ENCODE results near the gene ADAMTSL3. TPM values are rescaled to one million over a fixed set of nuclear protein-coding genes. Genes with fewer than 3 reads are reported as not detected.

ADAMTSL3 gene
- total RNA-seq, 4 donors from 2014 or later = 16.2 to 19.7 (median 19.3) TPM

DNA sequence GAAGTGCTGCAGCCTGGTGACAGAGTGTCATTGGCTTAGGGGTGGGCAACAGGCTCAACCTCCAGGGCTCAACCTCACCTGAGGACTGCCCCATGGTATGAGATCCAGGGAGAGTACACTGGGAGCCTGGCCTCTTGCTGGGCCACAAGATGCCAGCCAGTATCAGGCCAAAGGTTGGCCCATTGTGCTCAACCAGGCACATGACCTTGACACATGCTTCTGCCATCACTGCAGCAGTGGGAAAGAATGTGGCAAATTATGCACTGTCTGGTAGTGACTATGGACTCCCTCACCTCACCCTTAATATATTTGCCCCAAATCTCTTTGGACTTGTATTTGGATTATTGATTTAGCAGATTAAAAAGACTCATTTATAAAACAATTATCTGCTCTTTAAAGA, 347.7 kb downstream of the ADAMTSL3 start:
- Histone ChIP-seq H3K27me3 (no peaks in the 10 kb centered on the region), H3K4me3 (no peak overlapping the region), H3K36me3 (no peaks in the 10 kb centered on the region), H3K27ac (no peak overlapping the region), H3K9me3 (no peaks in the 10 kb centered on the region), H3K4me1 (peaks cover 0 to 11% (median 0%) of the 10 kb centered on the region in 4 donors)
- TF ChIP-seq CTCF (IDR thresholded peaks at IDR 0.05) = no peak
- TF ChIP-seq EP300 (IDR thresholded peaks at IDR 0.05) = no peak
- TF ChIP-seq POLR2A (IDR thresholded peaks at IDR 0.05) = no peak
- DNase-seq (ENCODE audit: low spot score in 2 of 2) = no peak

- no peak for DNase-seq (ENCODE audit: low spot score in 2 of 2)
- Histone ChIP-seq H3K4me3 (no peak overlapping the region), H3K36me3 (no peaks in the 10 kb centered on the region), H3K4me1 (peaks cover 0 to 11% (median 0%) of the 10 kb centered on the region in 4 donors), H3K27me3 (no peaks in the 10 kb centered on the region), H3K27ac (no peak overlapping the region), H3K9me3 (no peaks in the 10 kb centered on the region)
- TF ChIP-seq CTCF (IDR thresholded peaks at IDR 0.05) (no peak), EP300 (IDR thresholded peaks at IDR 0.05) (no peak), POLR2A (IDR thresholded peaks at IDR 0.05) (no peak)
- WGBS, 2 donors = 43 to 47% methylated on average over 6 of the region's 6 CpGs
Observed at GRCh38 chr15:84003791-84004503, 350.0 kb downstream of the ADAMTSL3 start.

DNA sequence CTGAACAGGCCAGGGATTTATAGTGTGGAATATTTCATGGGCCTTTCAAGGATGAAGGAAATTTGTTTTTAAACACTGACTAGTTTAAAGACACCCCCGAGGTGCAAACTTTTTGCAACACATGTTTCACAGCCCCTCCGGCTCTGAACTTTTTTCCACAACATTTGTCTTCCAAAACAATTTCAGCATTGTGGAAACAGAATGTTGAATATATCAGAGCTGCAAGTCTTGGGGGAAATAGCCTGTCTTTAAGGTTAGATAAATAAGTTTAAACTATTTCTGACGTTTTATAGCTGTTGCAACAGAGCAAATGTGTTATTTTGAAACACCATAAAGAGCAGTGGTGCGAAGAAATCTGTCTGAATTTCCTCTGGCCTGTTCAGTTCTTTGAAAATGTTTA, 352.5 kb downstream of the ADAMTSL3 start:
- 31 to 32% methylated on average over 4 of the region's 4 CpGs for WGBS, 2 donors
- TF ChIP-seq POLR2A (IDR thresholded peaks at IDR 0.05) (no peak), CTCF (IDR thresholded peaks at IDR 0.05) (no peak), EP300 (IDR thresholded peaks at IDR 0.05) (no peak)
- H3K4me3 ChIP-seq = no peak overlapping the region
- peaks cover 0 to 11% (median 0%) of the 10 kb centered on the region in 4 donors for H3K4me1 ChIP-seq
- H3K9me3 ChIP-seq = no peaks in the 10 kb centered on the region
- H3K36me3 ChIP-seq = no peaks in the 10 kb centered on the region
- no peaks in the 10 kb centered on the region for H3K27me3 ChIP-seq
- DNase-seq (ENCODE audit: low spot score in 2 of 2) = no peak
- no peak overlapping the region for H3K27ac ChIP-seq

DNA sequence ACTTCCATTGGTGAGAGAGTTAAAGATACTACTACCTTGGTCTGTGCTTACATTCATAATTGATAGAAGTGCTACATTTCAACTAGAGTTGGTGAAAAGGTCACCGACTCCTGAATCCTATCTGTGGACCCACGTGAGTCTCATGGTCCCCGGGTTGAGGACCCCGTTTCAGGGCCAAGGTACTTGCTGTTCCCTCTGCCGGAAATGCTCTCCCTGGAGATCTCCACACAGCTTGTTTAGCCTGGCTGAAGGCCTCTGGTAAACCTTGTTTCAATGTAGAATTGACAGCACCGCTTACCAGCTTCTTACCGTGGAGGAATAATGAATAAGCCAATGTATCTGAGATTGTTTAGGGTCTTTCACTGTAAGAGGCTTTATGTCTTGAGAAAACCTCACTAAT, 355.7 kb downstream of the ADAMTSL3 start:
- Histone ChIP-seq H3K27me3 (no peaks in the 10 kb centered on the region), H3K9me3 (peaks cover 0 to 5% (median 0%) of the 10 kb centered on the region in 4 donors), H3K27ac (no peak overlapping the region), H3K4me1 (no peaks in the 10 kb centered on the region), H3K36me3 (no peaks in the 10 kb centered on the region), H3K4me3 (no peak overlapping the region)
- TF ChIP-seq POLR2A (IDR thresholded peaks at IDR 0.05) (no peak), CTCF (IDR thresholded peaks at IDR 0.05) (no peak), EP300 (IDR thresholded peaks at IDR 0.05) (peak in 1 of 2 donors; percentile 29)
- DNase-seq (ENCODE audit: low spot score in 2 of 2) = peak in 1 of 2 donors; percentile 9
- 34 to 50% methylated on average over 7 of the region's 7 CpGs for WGBS, 2 donors

- 47 to 63% methylated on average over 1 of the region's 1 CpG for WGBS, 2 donors
Observed at GRCh38 chr15:84010246-84010645, 356.3 kb downstream of the ADAMTSL3 start.

More at GRCh38 chr15:84010246-84010645, 356.3 kb downstream of the ADAMTSL3 start:
- no peak for DNase-seq (ENCODE audit: low spot score in 2 of 2)
- Histone ChIP-seq H3K36me3 (no peaks in the 10 kb centered on the region), H3K9me3 (peaks cover 0 to 5% (median 0%) of the 10 kb centered on the region in 4 donors), H3K27me3 (no peaks in the 10 kb centered on the region), H3K4me1 (no peaks in the 10 kb centered on the region), H3K27ac (no peak overlapping the region), H3K4me3 (no peak overlapping the region)
- TF ChIP-seq POLR2A (IDR thresholded peaks at IDR 0.05) (no peak), EP300 (IDR thresholded peaks at IDR 0.05) (no peak), CTCF (IDR thresholded peaks at IDR 0.05) (no peak)
